H1 (cell line): ENCODE measurements around the gene SSC5D. TPM values are rescaled to one million over a fixed set of nuclear protein-coding genes. Genes with fewer than 3 reads are reported as not detected.

Source experiments
- HDAC6 ChIP-seq: IDR thresholded peaks from one replicate; pipeline ENCODE4 v1.7.1; 2012; ENCODE audit warnings: low read depth, mild to moderate bottlenecking, inconsistent platforms, low read length, moderate library complexity
- MAX ChIP-seq: IDR thresholded peaks from 2 replicates; pipeline ENCODE4 v1.6.1; 2012; ENCODE audit warnings: inconsistent platforms
- polyA plus RNA-seq, 7 experiments: library from polyadenylated mRNA; depleted of rRNA in 3 of 7; stranded (reverse) in 5 of 7; unstranded in 2 of 7; fragments of >200 nt in 5 of 7; fragments of 200-250 nt in 2 of 7; gene quantifications; 1 replicate in 5 of 7; 2 replicates in 1 of 7; 4 replicates in 1 of 7; pipeline versions ENCODE4 v1.2.1 to v1.2.3, GENCODE V29; 2011 to 2013; ENCODE audit warnings: missing spikeins in 2 of 7, mixed read lengths in 2 of 7
- total RNA-seq: library from RNA; stranded (reverse); fragmentation: NEBNext Ultra II Directional; extraction: Animal tissue kit (Norgen Biotek cat#: 25700); gene quantifications from 2 replicates; pipeline ENCODE4 v1.2.1, GENCODE V29; 2021

Gene SSC5D
- total and polyA plus RNA-seq, 2 of the 8 experiments (the other 6 are each of a cell fraction or from before 2014, with no cell fraction given): 0.39 to 1.7 TPM

- no peak for TF ChIP-seq HDAC6
- no peak for TF ChIP-seq MAX
Observed at GRCh38 chr19:55491546-55492360, 3.5 kb downstream of the SSC5D start (continued).
